GM19328 (cell line): Measurements from ENCODE around the gene ITPKC.

Source experiments
- ATAC-seq: cut with Tn5 transposase; IDR thresholded peaks from one replicate; pipeline ENCODE4 v1.9.1; 2021; ENCODE audit warnings: mild to moderate bottlenecking, moderate library complexity; ENCODE audit not compliant: unreplicated experiment

Gene ITPKC

GRCh38 chr19:40690050-40690692, 26.7 kb upstream of the ITPKC start, which contains the start of gene NUMBL:
Gene NUMBL (minus strand): TSS chr19:40690651. CDS start chr19:40690483, 168 bp downstream.
- no peak for ATAC-seq

DNA sequence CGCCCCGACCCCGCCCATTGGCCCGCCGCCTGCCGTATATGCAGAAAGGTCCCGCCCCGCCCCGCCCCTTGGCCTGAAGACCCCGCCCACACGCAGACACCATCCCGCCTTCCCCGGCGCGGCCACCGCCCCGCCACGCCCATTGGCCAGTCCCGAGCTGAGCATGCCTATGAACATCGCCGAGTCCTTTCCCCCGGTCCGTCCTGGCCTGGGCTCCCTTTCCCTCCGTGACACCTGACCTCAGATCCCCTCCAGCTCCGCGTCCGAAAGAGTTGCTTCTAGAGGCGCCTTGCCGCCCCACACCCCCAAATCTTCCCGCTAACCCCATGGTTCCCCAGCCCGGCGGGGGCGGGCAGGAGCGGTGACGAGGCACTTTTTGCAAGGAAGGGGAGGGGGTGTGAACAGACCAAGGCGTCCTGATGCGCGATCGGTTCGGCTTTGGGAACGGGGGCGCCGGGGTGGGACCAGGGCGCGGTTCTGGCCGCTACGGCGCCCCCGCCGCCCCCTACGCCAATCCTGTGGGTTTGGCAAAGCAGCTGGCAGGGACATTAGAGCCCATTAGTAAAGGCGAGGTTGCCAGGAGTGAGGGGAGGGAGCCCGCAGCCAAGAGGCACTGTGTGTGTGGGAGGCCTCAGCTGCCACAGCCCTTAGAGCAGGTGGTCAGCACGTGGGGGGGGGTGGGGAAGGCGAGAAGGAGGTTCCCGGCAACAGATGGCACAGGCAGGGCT, 26.1 kb upstream of the ITPKC start:
- peak; percentile 45 for ATAC-seq

DNA sequence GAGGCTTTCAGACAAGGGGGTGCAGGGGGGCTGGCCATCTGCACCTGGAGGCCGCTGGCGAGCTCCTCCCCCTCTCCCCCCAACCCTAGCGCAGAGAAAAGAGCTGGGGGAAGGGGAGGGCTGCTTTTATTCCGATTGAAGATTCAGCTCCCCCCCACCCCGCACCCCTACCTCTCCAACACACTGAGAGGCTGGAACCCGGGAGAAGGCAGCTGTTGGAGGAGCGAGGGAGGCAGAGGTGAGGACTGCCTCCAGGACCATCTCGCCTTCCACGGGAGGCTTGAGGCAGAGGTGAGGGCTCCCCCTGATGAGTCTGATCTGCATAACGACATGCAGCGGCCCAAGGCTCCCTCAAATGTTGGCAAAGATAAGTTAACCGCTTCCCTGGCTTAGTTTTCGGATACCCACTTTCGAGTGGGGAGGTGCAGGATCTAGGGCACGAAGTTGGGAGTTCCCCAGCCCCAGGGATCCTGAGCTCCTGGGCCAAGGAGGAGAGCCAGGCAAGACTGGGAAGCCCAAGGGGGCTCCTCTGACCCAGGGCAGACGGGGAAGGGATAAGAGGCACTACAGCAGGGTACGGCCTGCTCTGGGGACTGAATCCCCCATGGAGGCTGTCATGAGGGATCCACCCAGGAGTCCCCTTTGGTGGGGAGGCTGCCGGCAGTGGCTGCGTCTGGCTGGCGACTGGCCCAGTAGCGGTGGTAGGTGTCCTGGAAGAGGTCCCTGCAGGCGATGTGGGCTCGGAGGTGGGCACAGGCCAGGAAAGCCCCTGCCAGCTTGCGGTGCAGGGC, 25.3 kb upstream of the ITPKC start:
- no peak for ATAC-seq

DNA sequence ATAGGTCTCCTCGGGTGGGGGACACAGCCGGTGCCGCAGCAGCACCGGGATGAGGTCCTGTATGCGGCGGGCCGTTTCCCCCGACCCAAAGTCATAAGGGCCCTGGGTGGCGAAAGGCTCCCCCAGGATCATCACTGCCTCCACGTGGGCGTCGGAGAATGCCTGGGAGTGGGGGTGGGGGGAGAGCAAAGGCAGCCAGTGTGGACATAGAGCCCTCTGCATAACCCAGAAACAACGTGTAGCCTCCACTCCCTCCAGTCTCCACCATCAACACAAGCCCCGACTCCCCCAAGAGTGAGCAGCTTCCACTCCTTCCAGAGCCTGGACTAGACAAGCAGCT, 24.7 kb upstream of the ITPKC start:
- ATAC-seq = no peak

DNA sequence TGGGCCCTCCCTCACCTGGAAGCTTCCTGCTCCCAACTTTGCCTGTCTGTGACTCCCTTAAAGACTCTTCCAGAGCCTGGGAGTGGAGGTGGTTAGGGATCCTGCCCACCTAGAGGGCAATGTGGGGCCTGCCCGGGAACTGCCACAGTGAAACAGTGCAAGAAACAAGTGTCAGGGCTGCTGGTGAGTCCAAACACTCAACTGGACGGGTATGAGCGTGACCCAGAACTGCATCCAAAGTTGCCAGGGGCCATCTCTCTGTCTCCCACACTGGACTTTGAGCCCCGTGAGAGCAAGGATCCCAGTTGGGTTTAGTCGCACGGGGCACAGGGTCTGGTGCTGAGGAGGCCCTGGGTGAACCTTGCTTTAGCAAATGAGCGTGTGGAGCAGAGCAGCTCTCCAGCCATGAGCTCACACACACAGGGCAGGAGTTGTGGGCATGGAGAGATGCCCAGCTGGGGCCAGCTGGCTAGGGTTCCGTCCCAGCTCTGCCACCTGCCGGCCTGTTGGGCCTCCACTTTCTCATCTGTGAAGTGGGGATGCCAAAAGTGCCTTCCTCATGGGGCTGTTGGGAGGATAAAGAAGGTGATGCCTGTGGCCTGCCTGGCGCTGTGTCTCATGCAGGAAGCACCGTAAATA, 23.6 kb upstream of the ITPKC start:
- no peak for ATAC-seq

- no peak for ATAC-seq
Measured at GRCh38 chr19:40693896-40694295, 23.0 kb upstream of the ITPKC start.

DNA sequence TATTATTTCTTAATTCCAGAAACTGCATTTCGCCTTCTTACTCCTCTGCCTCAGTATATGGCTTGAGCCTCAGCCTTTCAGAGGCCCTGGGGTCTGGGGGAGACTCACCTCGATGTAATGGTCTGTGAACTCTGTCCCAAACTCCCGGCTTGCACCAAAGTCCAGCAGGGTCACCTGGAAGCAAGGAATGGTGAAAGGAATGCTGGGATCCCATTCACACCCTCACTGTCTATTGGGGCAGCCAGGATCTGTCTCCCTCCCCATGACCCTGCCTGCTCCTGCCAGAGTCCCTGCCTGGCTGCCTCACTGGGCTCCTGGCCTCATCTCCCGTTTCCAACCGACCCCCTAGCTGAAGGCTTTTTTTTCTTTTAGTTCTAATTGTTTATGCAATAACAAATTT, 21.0 kb upstream of the ITPKC start:
- ATAC-seq = no peak

- ATAC-seq = no peak
Measured at GRCh38 chr19:40697007-40697406, 19.9 kb upstream of the ITPKC start.

DNA sequence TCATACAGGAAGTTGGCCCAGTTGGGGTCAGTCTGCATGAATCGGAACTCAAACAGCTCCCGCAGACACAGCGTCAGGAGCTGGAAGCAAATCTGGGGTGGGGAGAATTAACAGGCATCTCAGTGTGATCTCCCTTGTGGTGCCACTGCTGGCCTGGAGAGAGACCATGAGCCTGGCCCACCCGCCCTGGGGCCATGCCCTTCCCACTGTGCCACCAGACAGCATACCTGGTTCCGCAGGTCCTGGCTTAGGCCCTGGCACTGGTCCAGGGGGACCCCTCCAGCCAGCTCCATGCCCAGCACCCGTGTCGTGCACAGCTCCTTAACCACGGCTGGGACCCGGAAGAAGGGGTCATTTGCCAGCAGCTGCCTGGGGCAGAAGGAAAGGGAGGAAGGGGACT, 16.8 kb upstream of the ITPKC start:
- ATAC-seq = no peak

DNA sequence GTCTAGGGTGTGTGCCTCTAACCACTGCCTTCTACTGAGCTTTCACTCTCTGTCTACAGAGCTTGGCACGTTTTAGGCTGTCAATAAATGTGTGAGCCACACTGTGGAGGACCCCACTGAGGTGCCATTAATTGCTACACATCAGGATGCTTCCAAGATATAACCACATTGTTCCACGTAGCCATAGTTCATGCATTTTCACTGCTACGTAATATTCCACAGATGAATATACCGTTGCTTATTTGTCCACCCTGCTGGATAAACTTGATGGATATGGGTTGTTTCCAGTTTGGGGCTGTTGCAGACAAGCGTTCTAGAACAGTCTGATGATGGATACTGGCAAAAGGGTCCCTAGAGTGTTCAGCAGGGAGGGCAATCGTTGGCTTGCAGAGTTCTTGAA, 15.2 kb upstream of the ITPKC start:
- no peak for ATAC-seq

DNA sequence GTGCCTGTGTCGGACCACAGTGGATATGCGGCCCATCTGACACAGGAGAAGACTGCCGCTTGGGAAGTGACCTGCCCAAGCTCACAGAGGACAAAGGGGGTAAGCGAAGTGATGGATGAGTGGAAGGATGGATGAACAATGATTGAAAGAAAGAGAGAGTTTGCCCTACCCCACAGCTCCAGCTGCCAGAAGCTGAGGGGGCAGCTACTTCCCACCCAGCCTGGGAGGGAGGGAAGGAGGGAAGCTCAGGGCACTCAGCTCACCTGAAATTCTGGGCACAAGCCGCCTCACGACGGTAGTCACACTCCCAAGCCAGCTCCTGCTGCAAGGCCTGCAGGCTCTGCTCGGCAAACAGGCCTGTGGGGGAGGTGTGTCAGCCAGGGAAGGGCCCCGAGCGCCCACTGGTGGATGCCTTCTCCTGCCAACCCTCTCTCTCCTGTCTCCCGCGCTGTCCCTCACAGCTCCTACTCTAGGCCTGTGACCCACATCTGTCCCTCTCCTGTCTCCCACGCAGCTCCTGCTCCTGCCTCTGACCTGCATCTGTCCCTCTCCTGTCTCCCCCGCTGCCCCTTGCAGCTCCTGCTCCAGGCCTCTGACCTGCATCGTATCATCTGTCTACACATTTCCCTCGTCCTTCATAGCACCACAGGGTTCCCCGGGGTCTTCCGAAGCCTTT, 14.4 kb upstream of the ITPKC start:
- ATAC-seq = no peak

GRCh38 chr19:40703029-40703755, 13.7 kb upstream of the ITPKC start:
- no peak for ATAC-seq

GRCh38 chr19:40704491-40705361, 12.2 kb upstream of the ITPKC start:
- ATAC-seq = no peak

DNA sequence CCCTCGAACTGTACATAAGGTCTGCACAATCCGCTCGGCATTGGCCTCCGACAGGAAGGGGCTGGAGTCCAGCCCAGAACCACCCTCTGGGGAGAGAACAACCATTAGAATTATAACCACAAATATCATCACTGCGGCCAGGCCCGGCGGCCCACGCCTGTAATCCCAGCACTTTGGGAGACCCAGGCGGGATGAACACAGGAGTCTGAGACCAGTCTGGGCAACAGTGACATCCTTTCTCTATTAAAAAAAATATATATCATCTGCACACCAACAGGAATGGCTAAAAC, 11.6 kb upstream of the ITPKC start:
- ATAC-seq = no peak

GRCh38 chr19:40705950-40706619, 10.8 kb upstream of the ITPKC start:
- ATAC-seq = no peak

GRCh38 chr19:40707615-40708014, 9.3 kb upstream of the ITPKC start:
- ATAC-seq = no peak

DNA sequence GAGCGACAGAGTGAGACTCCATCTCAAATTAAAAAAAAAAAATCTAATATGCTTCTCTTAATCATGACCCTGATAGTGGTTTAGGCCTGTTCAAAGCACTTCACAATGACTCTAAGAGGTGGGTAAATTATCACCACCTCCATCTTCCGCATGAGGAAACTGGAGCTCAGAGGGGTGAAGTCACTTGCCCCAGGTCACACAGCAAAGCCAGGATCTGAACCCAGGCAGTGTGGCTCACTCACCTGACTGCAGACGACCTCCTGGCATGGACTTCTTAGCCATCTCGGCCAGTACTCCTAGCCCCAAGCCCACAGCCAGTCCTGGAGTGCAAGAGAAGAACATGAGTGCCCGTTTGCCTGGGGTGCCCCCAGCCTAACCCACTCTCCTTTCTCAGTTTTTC, 7.1 kb upstream of the ITPKC start:
- ATAC-seq = no peak

DNA sequence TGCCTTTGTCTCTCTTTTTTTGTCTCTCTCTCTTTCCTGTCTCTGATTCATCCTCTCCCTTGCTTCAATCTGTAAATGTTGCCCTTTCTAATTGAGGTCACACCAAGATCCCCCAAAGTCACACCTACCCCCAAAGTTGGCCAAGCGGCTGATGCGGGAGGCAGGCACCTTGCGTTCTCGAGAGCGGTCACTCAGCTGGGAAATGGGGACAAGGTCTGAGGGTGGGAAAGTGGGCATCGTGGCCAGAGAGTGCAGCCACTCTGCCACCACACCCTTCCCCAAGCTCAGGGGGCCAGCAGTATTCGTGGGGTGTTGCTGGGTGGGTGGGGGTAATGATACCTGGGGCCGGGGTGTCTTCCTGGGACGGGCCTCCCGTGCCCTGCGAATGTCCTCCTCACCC, 3.0 kb upstream of the ITPKC start:
- no peak for ATAC-seq
